ENCODE results near the gene SPSB1. TPM values are rescaled to one million over a fixed set of nuclear protein-coding genes. Genes with fewer than 3 reads are reported as not detected.

The SPSB1 gene
- total and polyA plus RNA-seq, 10 of the 15 experiments (the other 5 are each of a cell fraction or from before 2014, with no cell fraction given): 0.02 to 2.0 (median 0.90) TPM; not detected in 1

GRCh38 chr1:9279172-9279840, 13.4 kb upstream of the SPSB1 start:
- CTCF ChIA-PET: interaction anchor here (0.8 to 2.4 kb wide), 3 partner anchors 10 to 1141 kb away, joined by 3 to 11 read pairs (median 4); no protein-coding TSS in a partner anchor
- no TSS peak for BruUV-seq (replicated peaks)
- Histone ChIP-seq H3K27me3 (replicated peaks in 1 of 2; ENCODE audit: control insufficient read depth in 2 of 2, insufficient read depth in 2 of 2, low read length in 1 of 2) (no peaks in the 10 kb centered on the region), H4K20me1 (ENCODE audit: control insufficient read depth, insufficient read depth) (no peaks in the 10 kb centered on the region), H3K27ac (ENCODE audit: control insufficient read depth, insufficient read depth) (no peak overlapping the region), H3K79me2 (ENCODE audit: control insufficient read depth, insufficient read depth, low read length) (no peaks in the 10 kb centered on the region), H3K4me3 (no peak overlapping the region), H3K9ac (ENCODE audit: control insufficient read depth, insufficient read depth, low read length) (no peak overlapping the region), H3K4me2 (ENCODE audit: control insufficient read depth, insufficient read depth) (no peak overlapping the region), H3K4me1 (ENCODE audit: control insufficient read depth, insufficient read depth, low read length) (peaks cover 14% of the 10 kb centered on the region), H3K9me3 (replicated peaks; ENCODE audit: control insufficient read depth, insufficient read depth, low read length) (no peaks in the 10 kb centered on the region), H2AFZ (ENCODE audit: control insufficient read depth, low read depth, low read length) (no peak overlapping the region), H3K36me3 (ENCODE audit: control insufficient read depth in 2 of 2, insufficient read depth in 2 of 2, low read length in 1 of 2) (no peaks in the 10 kb centered on the region)
- SMC1A ChIA-PET (ENCODE audit: uncharacterized antibody, unreplicated experiment): interaction anchor here (3.0 kb wide), 1 partner anchor 11 kb away, joined by 15 read pairs; no protein-coding TSS in a partner anchor
- intact Hi-C loops (cut with micrococcal nuclease; ENCODE audit: unreplicated experiment): no loop called here
- no peak for ATAC-seq
- FAIRE-seq: no peak
- POLR2A ChIA-PET: interaction anchor here (0.6 kb wide), 1 partner anchor 137 kb away, joined by 3 read pairs; no protein-coding TSS in a partner anchor
- DNase-seq (ENCODE audit: low read depth, low spot score): no peak
- RAD21 ChIA-PET (ENCODE audit: unreplicated experiment): interaction anchor here (1.3 to 2.1 kb wide), 2 partner anchors 11 to 212 kb away, joined by 3 to 5 read pairs; no protein-coding TSS in a partner anchor
- WGBS (ENCODE audit: insufficient coverage, insufficient replicate concordance, low lambda C conversion rate, missing lambda C conversion rate): 60% methylated on average over 20 of the region's 23 CpGs
- TF ChIP-seq ZNF687 (IDR thresholded peaks at IDR 0.05) (no peak), NR2C1 (IDR thresholded peaks at IDR 0.05) (peak; percentile 26; the same call in 1 of the 2 replicates), IKZF1 (conservative IDR thresholded peaks at IDR 0.05) (peak; percentile 19; the same call in 1 of the 2 replicates)
- in situ Hi-C loops (cut with MboI): no loop called here

Measured in GM12878 (cell line).